ENCODE results near the gene CACNB4.

The CACNB4 gene

GRCh38 chr2:151826737-151827157 lies 272.1 kb downstream of the CACNB4 start:
- Histone ChIP-seq H3K9me2 (ENCODE audit: low read depth, low read length) (no peaks in the 10 kb centered on the region), H3K36me3 (ENCODE audit: insufficient read depth, low read length) (peaks cover 16% of the 10 kb centered on the region), H3K4me3 (ENCODE audit: low read depth, low read length, poor library complexity, severe bottlenecking) (peak overlapping the region; percentile 87), H3F3A (ENCODE audit: insufficient read depth, low read length) (no peaks in the 10 kb centered on the region), H4K20me1 (ENCODE audit: insufficient read depth, low read length) (no peaks in the 10 kb centered on the region), H3K9ac (ENCODE audit: low read length) (peak overlapping the region; percentile 90), H3K79me2 (ENCODE audit: insufficient read depth, low read length) (peaks cover 61% of the 10 kb centered on the region), H3K27ac (ENCODE audit: low read depth, low read length, poor library complexity, severe bottlenecking) (no peak overlapping the region), H3K27me3 (ENCODE audit: insufficient read depth, low read length) (no peaks in the 10 kb centered on the region), H3K4me1 (ENCODE audit: insufficient read depth, low read length, severe bottlenecking) (peaks cover 38% of the 10 kb centered on the region), H2AFZ (ENCODE audit: low read length) (no peak overlapping the region), H3K9me3 (ENCODE audit: low read length) (no peaks in the 10 kb centered on the region), H3K4me2 (ENCODE audit: low read length) (peak overlapping the region; percentile 76)
- TF ChIP-seq EZH2 (IDR thresholded peaks at IDR 0.05; ENCODE audit: borderline replicate concordance, low read length) (no peak), CTCF (IDR thresholded peaks at IDR 0.05; ENCODE audit: low read length) (no peak)

GRCh38 chr2:151824886-151825285 lies 274.0 kb downstream of the CACNB4 start:
- H3K36me3 ChIP-seq (ENCODE audit: insufficient read depth, low read length) = peaks cover 20% of the 10 kb centered on the region
- H2AFZ ChIP-seq (ENCODE audit: low read length) = no peak overlapping the region
- no peak overlapping the region for H3K9ac ChIP-seq (ENCODE audit: low read length)
- H3K27me3 ChIP-seq (ENCODE audit: insufficient read depth, low read length) = no peaks in the 10 kb centered on the region
- TF ChIP-seq CTCF (IDR thresholded peaks at IDR 0.05; ENCODE audit: low read length) = no peak
- no peak for TF ChIP-seq EZH2 (IDR thresholded peaks at IDR 0.05; ENCODE audit: borderline replicate concordance, low read length)
- no peaks in the 10 kb centered on the region for H4K20me1 ChIP-seq (ENCODE audit: insufficient read depth, low read length)
- H3K27ac ChIP-seq (ENCODE audit: low read depth, low read length, poor library complexity, severe bottlenecking) = no peak overlapping the region
- H3K4me3 ChIP-seq (ENCODE audit: low read depth, low read length, poor library complexity, severe bottlenecking) = no peak overlapping the region
- H3K4me1 ChIP-seq (ENCODE audit: insufficient read depth, low read length, severe bottlenecking) = peaks cover 38% of the 10 kb centered on the region
- H3K9me2 ChIP-seq (ENCODE audit: low read depth, low read length) = no peaks in the 10 kb centered on the region
- H3K4me2 ChIP-seq (ENCODE audit: low read length) = no peak overlapping the region
- H3K9me3 ChIP-seq (ENCODE audit: low read length) = no peaks in the 10 kb centered on the region
- H3F3A ChIP-seq (ENCODE audit: insufficient read depth, low read length) = no peaks in the 10 kb centered on the region
- peaks cover 77% of the 10 kb centered on the region for H3K79me2 ChIP-seq (ENCODE audit: insufficient read depth, low read length)

- no peaks in the 10 kb centered on the region for H3K27me3 ChIP-seq (ENCODE audit: insufficient read depth, low read length)
- TF ChIP-seq EZH2 (IDR thresholded peaks at IDR 0.05; ENCODE audit: borderline replicate concordance, low read length) (no peak), CTCF (IDR thresholded peaks at IDR 0.05; ENCODE audit: low read length) (no peak)
- H3K36me3 ChIP-seq (ENCODE audit: insufficient read depth, low read length) = peaks cover 27% of the 10 kb centered on the region
- H3F3A ChIP-seq (ENCODE audit: insufficient read depth, low read length) = no peaks in the 10 kb centered on the region
- no peak overlapping the region for H3K4me3 ChIP-seq (ENCODE audit: low read depth, low read length, poor library complexity, severe bottlenecking)
- peaks cover 33% of the 10 kb centered on the region for H3K4me1 ChIP-seq (ENCODE audit: insufficient read depth, low read length, severe bottlenecking)
- peak overlapping the region; percentile 45 for H3K4me2 ChIP-seq (ENCODE audit: low read length)
- H3K9me2 ChIP-seq (ENCODE audit: low read depth, low read length) = no peaks in the 10 kb centered on the region
- H4K20me1 ChIP-seq (ENCODE audit: insufficient read depth, low read length) = no peaks in the 10 kb centered on the region
- no peak overlapping the region for H3K9ac ChIP-seq (ENCODE audit: low read length)
- no peaks in the 10 kb centered on the region for H3K9me3 ChIP-seq (ENCODE audit: low read length)
- H3K79me2 ChIP-seq (ENCODE audit: insufficient read depth, low read length) = peaks cover 89% of the 10 kb centered on the region
- H2AFZ ChIP-seq (ENCODE audit: low read length) = no peak overlapping the region
- H3K27ac ChIP-seq (ENCODE audit: low read depth, low read length, poor library complexity, severe bottlenecking) = no peak overlapping the region
Observed at GRCh38 chr2:151823651-151824050, 275.2 kb downstream of the CACNB4 start.
